Frontal cortex (tissue), 4 donors: ENCODE measurements around the gene EHBP1. TPM values are rescaled to one million over a fixed set of nuclear protein-coding genes. Genes with fewer than 3 reads are reported as not detected.

ENCODE experiments used
- DNase-seq, 2 donors: peaks; one replicate each; pipeline ENCODE4 v3.0.0; 2012; ENCODE audit warnings: low spot score in 2 of 2
- FAIRE-seq: peaks from 2 replicates; lab custom pipeline; 2012; peaks lifted over from hg19 to GRCh38; lab: Jason Lieb, UNC
- total RNA-seq: library from RNA; depleted of rRNA; stranded (reverse); fragments of >200 nt; gene quantifications from one replicate; pipeline ENCODE4 v1.2.3, GENCODE V29; 2014
- donor health status: control.
- donor health status: control.
- donor health status: control.

The EHBP1 gene
- total RNA-seq, 1 donor from 2014 or later: 127 TPM

GRCh38 chr2:62808554-62808953 lies 103.0 kb downstream of the EHBP1 start:
- DNase-seq (no peak), FAIRE-seq (no peak)

GRCh38 chr2:62811086-62811485 lies 105.6 kb downstream of the EHBP1 start:
- no peak for DNase-seq
- no peak for FAIRE-seq

- FAIRE-seq (no peak), DNase-seq (no peak)
Observed at GRCh38 chr2:62811972-62812371, 106.5 kb downstream of the EHBP1 start.

- DNase-seq (no peak), FAIRE-seq (no peak)
Observed at GRCh38 chr2:62812921-62813825, 107.7 kb downstream of the EHBP1 start.

- FAIRE-seq (no peak), DNase-seq (no peak)
Observed at GRCh38 chr2:62814123-62814522, 108.6 kb downstream of the EHBP1 start.

- FAIRE-seq (no peak), DNase-seq (no peak)
Observed at GRCh38 chr2:62817348-62817747, 111.8 kb downstream of the EHBP1 start.

- FAIRE-seq (no peak), DNase-seq (no peak)
Observed at GRCh38 chr2:62817995-62818713, 112.6 kb downstream of the EHBP1 start.

GRCh38 chr2:62822549-62822948 lies 117.0 kb downstream of the EHBP1 start:
- no peak for FAIRE-seq
- no peak for DNase-seq

GRCh38 chr2:62824388-62824787 lies 118.9 kb downstream of the EHBP1 start:
- DNase-seq: no peak
- FAIRE-seq: no peak

GRCh38 chr2:62826141-62826540 lies 120.6 kb downstream of the EHBP1 start:
- FAIRE-seq (no peak), DNase-seq (no peak)

- FAIRE-seq (no peak), DNase-seq (no peak)
Observed at GRCh38 chr2:62826953-62827675, 121.6 kb downstream of the EHBP1 start.

GRCh38 chr2:62831729-62832128 lies 126.2 kb downstream of the EHBP1 start:
- no peak for FAIRE-seq
- no peak for DNase-seq

- no peak for FAIRE-seq
- no peak for DNase-seq
Observed at GRCh38 chr2:62844311-62845090, 139.0 kb downstream of the EHBP1 start.

GRCh38 chr2:62845256-62845655 lies 139.7 kb downstream of the EHBP1 start:
- FAIRE-seq: no peak
- no peak for DNase-seq

GRCh38 chr2:62852254-62852653 lies 146.7 kb downstream of the EHBP1 start:
- DNase-seq (no peak), FAIRE-seq (no peak)

GRCh38 chr2:62854600-62855514 lies 149.3 kb downstream of the EHBP1 start:
- FAIRE-seq (no peak), DNase-seq (no peak)

GRCh38 chr2:62856228-62857040 lies 150.9 kb downstream of the EHBP1 start:
- DNase-seq: no peak
- FAIRE-seq: no peak
